Superior temporal gyrus (tissue), 1 donor: ENCODE data around the gene MSI2.

Experiments
- DNase-seq: peaks from one replicate; pipeline ENCODE4 v3.0.0-alpha.2; 2016; ENCODE audit errors: extremely low spot score

The MSI2 gene

GRCh38 chr17:57632294-57632693 is 376.0 kb downstream of the MSI2 start:
- DNase-seq: no peak

- no peak for DNase-seq
These were observed 376.9 kb downstream of the MSI2 start for GRCh38 chr17:57633236-57633635.

GRCh38 chr17:57634713-57635465 is 378.6 kb downstream of the MSI2 start:
- no peak for DNase-seq

GRCh38 chr17:57636274-57636673 is 380.0 kb downstream of the MSI2 start:
- DNase-seq: no peak

GRCh38 chr17:57636985-57637665 is 380.8 kb downstream of the MSI2 start:
- DNase-seq: no peak

GRCh38 chr17:57637666-57638010 is 381.3 kb downstream of the MSI2 start:
- no peak for DNase-seq

GRCh38 chr17:57638284-57638683 is 382.0 kb downstream of the MSI2 start:
- no peak for DNase-seq

- DNase-seq: no peak
These were observed 383.1 kb downstream of the MSI2 start for GRCh38 chr17:57639381-57639780.

GRCh38 chr17:57640079-57640478 is 383.8 kb downstream of the MSI2 start:
- DNase-seq: no peak

- DNase-seq: no peak
These were observed 385.4 kb downstream of the MSI2 start for GRCh38 chr17:57641761-57642160.

GRCh38 chr17:57643062-57643461 is 386.7 kb downstream of the MSI2 start:
- no peak for DNase-seq

- DNase-seq: no peak
These were observed 388.0 kb downstream of the MSI2 start for GRCh38 chr17:57644326-57644725.

GRCh38 chr17:57645950-57646665 is 389.8 kb downstream of the MSI2 start:
- DNase-seq: no peak

- no peak for DNase-seq
These were observed 392.4 kb downstream of the MSI2 start for GRCh38 chr17:57648720-57649119.

- no peak for DNase-seq
These were observed 392.9 kb downstream of the MSI2 start for GRCh38 chr17:57649191-57649590.

- no peak for DNase-seq
These were observed 393.6 kb downstream of the MSI2 start for GRCh38 chr17:57649731-57650484.

- DNase-seq: no peak
These were observed 394.2 kb downstream of the MSI2 start for GRCh38 chr17:57650548-57650947.

- no peak for DNase-seq
These were observed 395.1 kb downstream of the MSI2 start for GRCh38 chr17:57651451-57651850.

GRCh38 chr17:57651996-57652395 is 395.7 kb downstream of the MSI2 start:
- DNase-seq: no peak

GRCh38 chr17:57652811-57653210 is 396.5 kb downstream of the MSI2 start:
- DNase-seq: no peak

GRCh38 chr17:57653279-57653678 is 397.0 kb downstream of the MSI2 start:
- DNase-seq: no peak
